ENCODE data around the gene SHC3.

Gene SHC3

GRCh38 chr9:88991066-88992034 lies 187.3 kb downstream of the SHC3 start, which contains the start of gene S1PR3:
Gene S1PR3 (plus strand): TSS chr9:88991468. CDS start chr9:89001201, 9,733 bp downstream.
- peak in 1 of 3 donors; percentile 29 for DNase-seq (ENCODE audit: low read depth in 2 of 3, low spot score in 1 of 3)

- no peak for DNase-seq (ENCODE audit: low read depth in 2 of 3, low spot score in 1 of 3)
Observed at GRCh38 chr9:88990729-88991065, 187.9 kb downstream of the SHC3 start.

GRCh38 chr9:88990041-88990728 lies 188.4 kb downstream of the SHC3 start:
- DNase-seq (ENCODE audit: low read depth in 2 of 3, low spot score in 1 of 3), result no peak

GRCh38 chr9:88988796-88989641 lies 189.6 kb downstream of the SHC3 start:
- peak in 1 of 3 donors; percentile 21 for DNase-seq (ENCODE audit: low read depth in 2 of 3, low spot score in 1 of 3)

- no peak for DNase-seq (ENCODE audit: low read depth in 2 of 3, low spot score in 1 of 3)
Observed at GRCh38 chr9:88987661-88988060, 191.0 kb downstream of the SHC3 start.

GRCh38 chr9:88986776-88987175 lies 191.8 kb downstream of the SHC3 start:
- DNase-seq (ENCODE audit: low read depth in 2 of 3, low spot score in 1 of 3), result no peak

DNA sequence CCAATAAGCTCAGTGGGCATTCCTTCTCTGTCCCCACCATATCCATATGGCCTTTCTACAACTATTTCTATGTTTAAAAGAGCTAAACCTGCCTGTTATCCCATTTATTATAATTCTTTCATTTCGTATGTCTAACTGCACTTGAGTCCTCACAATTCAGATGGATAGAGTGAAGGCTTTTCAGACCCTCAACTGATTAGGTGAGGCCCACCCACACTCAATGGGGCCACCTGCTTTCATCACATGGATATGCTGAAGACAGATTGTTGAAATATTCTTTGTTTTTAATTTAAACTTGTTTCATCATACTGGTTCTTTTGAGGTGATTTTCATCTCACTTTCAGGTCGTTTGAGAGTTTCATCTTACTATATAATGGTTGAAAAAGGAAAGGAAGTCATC lies 193.0 kb downstream of the SHC3 start:
- no peak for DNase-seq (ENCODE audit: low read depth in 2 of 3, low spot score in 1 of 3)

DNA sequence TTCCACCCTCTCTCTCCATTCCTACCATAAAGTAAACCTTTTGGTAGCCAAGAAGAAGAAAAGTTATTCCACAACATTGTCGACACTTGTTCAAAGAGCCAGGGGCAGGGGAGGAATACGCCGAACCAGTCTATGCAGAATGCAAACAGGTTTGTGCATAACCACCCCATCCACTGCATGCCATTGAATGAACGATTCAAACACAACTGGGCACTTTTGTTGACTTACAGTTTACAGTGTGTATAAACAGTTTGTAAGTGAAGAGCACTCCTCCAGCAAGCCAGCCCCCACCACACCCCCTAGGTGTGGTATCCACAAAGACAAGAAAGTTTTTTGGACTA lies 194.1 kb downstream of the SHC3 start:
- DNase-seq (ENCODE audit: low read depth in 2 of 3, low spot score in 1 of 3), result no peak

GRCh38 chr9:88983865-88984542 lies 194.6 kb downstream of the SHC3 start:
- no peak for DNase-seq (ENCODE audit: low read depth in 2 of 3, low spot score in 1 of 3)

GRCh38 chr9:88980740-88981203 lies 197.8 kb downstream of the SHC3 start:
- no peak for DNase-seq (ENCODE audit: low read depth in 2 of 3, low spot score in 1 of 3)

DNA sequence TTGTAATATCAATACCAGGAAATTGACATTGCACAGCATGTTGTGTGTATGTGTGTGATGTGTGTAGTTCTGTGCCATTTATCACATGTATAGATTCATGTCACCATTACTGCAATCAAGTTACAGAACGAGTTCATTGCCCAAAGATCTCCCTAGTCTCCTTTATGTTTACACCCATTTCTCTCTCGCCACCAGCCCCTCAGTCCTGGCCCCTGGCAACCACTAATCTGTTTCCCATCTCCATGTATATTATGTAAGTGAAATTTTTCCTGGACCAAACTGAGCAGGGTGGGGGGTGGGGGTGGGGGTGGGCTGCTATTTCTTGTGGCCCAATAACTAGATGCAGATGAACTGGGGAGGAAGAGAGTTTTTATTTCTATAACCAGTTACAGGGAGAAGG lies 198.8 kb downstream of the SHC3 start:
- no peak for DNase-seq (ENCODE audit: low read depth in 2 of 3, low spot score in 1 of 3)

DNA sequence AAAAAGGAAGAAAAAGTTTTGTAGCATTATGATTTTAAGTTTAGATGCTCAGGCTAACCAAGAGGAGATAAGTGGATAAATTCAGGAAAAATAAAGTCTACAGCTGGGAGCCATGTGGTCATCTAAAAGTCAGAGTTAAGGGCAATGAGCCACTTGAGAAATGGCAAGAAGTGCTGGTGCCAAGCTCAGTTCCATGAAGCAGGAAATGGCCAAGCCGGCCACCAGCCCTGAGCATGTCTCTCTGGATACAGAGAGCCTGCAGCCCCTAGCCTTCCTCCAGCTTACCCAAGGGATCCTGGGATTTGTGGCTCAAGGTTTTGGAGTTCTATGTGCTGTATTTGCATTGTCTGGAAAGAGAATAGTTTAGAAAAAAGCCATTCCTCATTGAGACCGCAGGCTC lies 199.6 kb downstream of the SHC3 start:
- DNase-seq (ENCODE audit: low read depth in 2 of 3, low spot score in 1 of 3), result no peak

- no peak for DNase-seq (ENCODE audit: low read depth in 2 of 3, low spot score in 1 of 3)
Observed at GRCh38 chr9:88978034-88978433, 200.6 kb downstream of the SHC3 start.

GRCh38 chr9:88976890-88977257 lies 201.7 kb downstream of the SHC3 start:
- no peak for DNase-seq (ENCODE audit: low read depth in 2 of 3, low spot score in 1 of 3)

DNA sequence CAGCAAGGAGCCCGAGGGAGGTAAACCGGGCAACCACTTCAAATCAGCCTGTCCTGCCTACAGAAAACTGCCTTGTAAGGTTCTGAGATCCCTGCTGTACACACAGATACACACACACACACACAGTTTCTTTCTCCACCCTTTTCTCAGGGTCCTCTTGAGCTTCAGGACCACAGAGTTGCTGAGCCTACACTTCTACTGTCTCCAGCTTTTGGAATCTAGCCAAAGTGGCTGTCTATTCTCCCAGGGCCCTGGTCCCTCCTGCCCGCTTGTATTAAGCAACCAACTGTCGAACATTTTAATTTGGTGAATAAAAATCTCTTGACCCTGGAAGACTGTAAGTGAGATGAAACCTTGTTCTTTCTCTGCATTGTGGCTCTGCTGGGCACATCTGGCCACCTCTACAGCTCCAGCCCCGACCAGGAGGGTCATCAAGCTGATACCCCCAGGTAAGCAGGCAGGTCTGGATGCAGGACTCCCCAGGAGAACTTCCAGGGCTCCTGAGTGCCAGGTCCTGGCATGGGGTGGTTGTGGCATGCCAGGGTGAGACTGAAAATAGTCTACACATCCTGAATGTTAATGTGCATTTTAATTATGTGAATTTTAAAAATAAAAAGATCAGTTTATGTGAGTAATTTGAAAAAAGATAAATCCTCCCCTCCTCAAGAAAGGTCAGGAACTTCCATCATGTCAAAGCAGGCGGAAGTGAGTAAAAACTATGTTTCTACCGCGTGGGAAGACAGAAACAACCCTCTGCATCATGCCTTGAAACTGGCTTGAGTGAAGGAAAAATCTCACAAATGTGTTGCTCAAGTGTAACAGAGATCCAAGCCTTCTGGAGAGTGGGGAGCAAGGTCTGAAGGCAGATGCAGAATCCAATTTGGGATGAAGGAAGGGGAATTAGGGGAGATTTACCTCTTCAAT lies 202.4 kb downstream of the SHC3 start:
- DNase-seq (ENCODE audit: low read depth in 2 of 3, low spot score in 1 of 3), result no peak

- no peak for DNase-seq (ENCODE audit: low read depth in 2 of 3, low spot score in 1 of 3)
Observed at GRCh38 chr9:88974641-88975040, 204.0 kb downstream of the SHC3 start.

DNA sequence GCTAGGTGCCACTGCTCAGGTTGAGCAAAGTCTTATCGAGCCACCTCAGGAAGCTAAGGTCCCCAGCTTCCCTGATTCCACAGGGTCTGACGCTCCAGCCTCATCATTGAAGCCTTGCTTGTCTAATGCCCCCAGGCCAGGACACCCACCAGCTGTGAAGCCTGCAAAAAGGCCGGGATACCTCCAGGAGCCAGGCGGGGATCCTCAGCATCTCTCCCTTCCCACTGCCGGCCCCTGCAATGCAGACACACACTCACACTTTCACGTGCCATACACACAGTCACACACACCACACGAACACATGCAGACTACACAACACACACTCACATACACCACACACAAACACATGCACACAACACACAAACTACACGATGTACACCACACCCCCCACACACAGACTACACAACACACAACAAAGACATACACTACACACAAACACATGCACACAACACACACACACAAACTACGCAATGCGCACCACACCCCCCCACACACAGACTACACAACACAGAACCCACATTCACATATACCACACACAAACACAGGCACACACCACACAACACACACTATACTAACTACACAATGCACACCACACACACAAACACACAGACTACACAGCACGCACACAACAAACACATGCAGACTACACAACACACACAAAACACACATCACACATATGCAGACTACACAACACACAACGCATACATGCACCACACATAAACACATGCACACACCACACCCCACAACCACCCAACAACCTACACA lies 205.2 kb downstream of the SHC3 start:
- no peak for DNase-seq (ENCODE audit: low read depth in 2 of 3, low spot score in 1 of 3)

DNA sequence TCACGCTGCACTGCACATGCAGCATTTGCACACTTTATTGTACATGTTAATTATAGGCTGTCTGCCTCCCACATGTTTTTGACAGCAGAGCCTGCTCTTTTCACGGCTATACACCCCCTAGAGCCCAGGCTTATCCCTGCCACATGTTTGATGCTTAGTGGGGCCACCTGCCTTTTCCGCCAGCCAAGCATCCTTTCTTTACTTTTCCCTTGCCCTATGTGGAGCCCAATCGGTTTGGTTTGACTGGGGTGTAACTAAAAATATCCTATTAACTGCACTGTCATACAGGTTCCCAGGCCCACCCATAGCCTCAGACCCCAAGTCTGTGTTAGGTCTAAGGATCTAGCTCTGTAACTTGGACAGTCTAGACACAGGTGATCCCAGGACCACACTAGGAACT lies 206.2 kb downstream of the SHC3 start:
- no peak for DNase-seq (ENCODE audit: low read depth in 2 of 3, low spot score in 1 of 3)
